GM19193 (cell line): ENCODE data around the gene PAN2.
A peak's percentile ranks its signal among the peaks of the same experiment; 100 is the strongest.

Source experiments
- POLR2A ChIP-seq: IDR thresholded peaks from 4 replicates; pipeline ENCODE4 v1.6.1; 2011; ENCODE audit not compliant: insufficient read depth, insufficient read length; ENCODE audit errors: extremely low read depth

PAN2 gene

GRCh38 chr12:56359851-56360767 is 26.3 kb upstream of the PAN2 start, which contains the start of gene STAT2:
STAT2 (minus strand) TSS chr12:56360107; CDS start chr12:56356571, 3,536 bp downstream.
- peak; percentile 93 for TF ChIP-seq POLR2A

- no peak for TF ChIP-seq POLR2A
These were observed 25.2 kb upstream of the PAN2 start for GRCh38 chr12:56358836-56359532.

GRCh38 chr12:56351325-56351724 is 17.5 kb upstream of the PAN2 start:
- TF ChIP-seq POLR2A: no peak

GRCh38 chr12:56350662-56351061 is 16.9 kb upstream of the PAN2 start:
- TF ChIP-seq POLR2A: no peak

GRCh38 chr12:56348776-56349175 is 15.0 kb upstream of the PAN2 start:
- TF ChIP-seq POLR2A: peak; percentile 15

GRCh38 chr12:56346675-56347074 is 12.9 kb upstream of the PAN2 start:
- no peak for TF ChIP-seq POLR2A

- no peak for TF ChIP-seq POLR2A
These were observed 7.8 kb upstream of the PAN2 start for GRCh38 chr12:56341616-56342015.

GRCh38 chr12:56339158-56339422 is 5.3 kb upstream of the PAN2 start:
- no peak for TF ChIP-seq POLR2A

GRCh38 chr12:56338308-56339157 is 4.7 kb upstream of the PAN2 start, which contains the start of gene IL23A:
IL23A (plus strand) TSS chr12:56338884; CDS start chr12:56339045, 161 bp downstream.
- peak; percentile 48 for TF ChIP-seq POLR2A

GRCh38 chr12:56337753-56338251 is 4.0 kb upstream of the PAN2 start:
- no peak for TF ChIP-seq POLR2A

- TF ChIP-seq POLR2A: peak; percentile 51
These were observed 2.8 kb upstream of the PAN2 start for GRCh38 chr12:56336361-56337167.

GRCh38 chr12:56334490-56334793 is 642 bp upstream of the PAN2 start:
- TF ChIP-seq POLR2A: no peak

GRCh38 chr12:56333197-56333678 is 562 bp downstream of the PAN2 start:
- no peak for TF ChIP-seq POLR2A
